H1 (cell line): Measurements from ENCODE around the gene MKLN1.

Source experiments
- BCL11A ChIP-seq, 2 experiments: IDR thresholded peaks; one replicate each; pipeline ENCODE4 v1.6.1; 2011; ENCODE audit warnings: low read depth in 2 of 2, low read length in 2 of 2, mild to moderate bottlenecking in 2 of 2
- EZH2 ChIP-seq: fragments of 200-600 bp; sonication (generic); IDR thresholded peaks from 2 replicates; pipeline ENCODE4 v1.7.1; 2012; ENCODE audit warnings: low read depth, mild to moderate bottlenecking, moderate library complexity, low read length, inconsistent platforms; ENCODE audit not compliant: severe bottlenecking
- KDM1A ChIP-seq: fragments of 200-600, 300-600 bp; sonication (generic); IDR thresholded peaks from 2 replicates; pipeline ENCODE4 v1.7.1; 2016; ENCODE audit warnings: mild to moderate bottlenecking, low read length, borderline replicate concordance
- MAFK ChIP-seq: IDR thresholded peaks from 2 replicates; pipeline ENCODE4 v1.6.1; 2012; ENCODE audit warnings: low read depth, mild to moderate bottlenecking, improper control_type of control experiment, low read length
- POLR2A ChIP-seq, 2 experiments: IDR thresholded peaks; 1 replicate in 1 of 2; 2 replicates in 1 of 2; pipeline ENCODE4 v1.6.1; 2011; ENCODE audit warnings: low read depth in 2 of 2, low read length in 2 of 2, mild to moderate bottlenecking in 2 of 2; ENCODE audit errors: control extremely low read depth in 1 of 2
- POLR2AphosphoS5 ChIP-seq: IDR thresholded peaks from 2 replicates; pipeline ENCODE4 v1.6.1; 2011; ENCODE audit warnings: low read depth, low read length
- RAD21 ChIP-seq, 2 experiments: IDR thresholded peaks in 1 of 2; conservative IDR thresholded peaks in 1 of 2; 2 replicates each; pipeline ENCODE4 v1.6.1; 2011; ENCODE audit warnings: low read depth in 2 of 2, low read length in 2 of 2, improper control_type of control experiment in 1 of 2, inconsistent platforms in 1 of 2, mild to moderate bottlenecking in 1 of 2, moderate library complexity in 1 of 2
- TAF1 ChIP-seq: IDR thresholded peaks from 2 replicates; pipeline ENCODE4 v1.6.1; 2011; ENCODE audit warnings: mild to moderate bottlenecking, low read depth, low read length
- TF ChIP-seq, protein P1 (sequence below), 3 experiments: IDR thresholded peaks; 1 replicate in 2 of 3; 2 replicates in 1 of 3; pipeline versions ENCODE4 v1.5.1 to v1.6.1; 2011; ENCODE audit warnings: low read length in 3 of 3, mild to moderate bottlenecking in 3 of 3, inconsistent platforms in 2 of 3, low read depth in 1 of 3, moderate library complexity in 1 of 3; ENCODE audit not compliant: insufficient read depth in 1 of 3; ENCODE audit errors: control extremely low read depth in 1 of 3
- TF ChIP-seq, protein P2 (sequence below): IDR thresholded peaks from 2 replicates; pipeline ENCODE4 v1.6.1; 2012; ENCODE audit warnings: inconsistent platforms

DNA sequence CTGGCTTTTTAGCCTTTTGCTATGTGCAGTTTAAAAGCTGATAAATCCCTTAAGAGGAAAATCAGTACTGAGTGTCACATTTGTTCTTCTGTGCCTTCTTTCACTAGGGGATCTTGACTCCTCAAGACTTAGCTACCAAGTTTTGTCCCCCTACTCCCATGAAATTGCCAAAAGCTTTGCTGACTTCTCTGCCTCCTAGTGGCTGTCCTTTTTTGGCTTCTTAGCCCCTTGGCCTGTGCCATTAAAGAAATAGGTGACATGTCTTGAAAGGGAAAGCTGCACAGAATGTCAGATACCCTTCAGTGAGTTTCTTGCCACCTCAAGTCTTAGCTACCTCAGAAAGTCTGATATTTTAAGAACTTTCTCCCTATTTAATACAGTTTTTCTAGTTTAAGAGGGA is 10.5 kb downstream of the MKLN1 start:
- TF ChIP-seq, protein P1, sequence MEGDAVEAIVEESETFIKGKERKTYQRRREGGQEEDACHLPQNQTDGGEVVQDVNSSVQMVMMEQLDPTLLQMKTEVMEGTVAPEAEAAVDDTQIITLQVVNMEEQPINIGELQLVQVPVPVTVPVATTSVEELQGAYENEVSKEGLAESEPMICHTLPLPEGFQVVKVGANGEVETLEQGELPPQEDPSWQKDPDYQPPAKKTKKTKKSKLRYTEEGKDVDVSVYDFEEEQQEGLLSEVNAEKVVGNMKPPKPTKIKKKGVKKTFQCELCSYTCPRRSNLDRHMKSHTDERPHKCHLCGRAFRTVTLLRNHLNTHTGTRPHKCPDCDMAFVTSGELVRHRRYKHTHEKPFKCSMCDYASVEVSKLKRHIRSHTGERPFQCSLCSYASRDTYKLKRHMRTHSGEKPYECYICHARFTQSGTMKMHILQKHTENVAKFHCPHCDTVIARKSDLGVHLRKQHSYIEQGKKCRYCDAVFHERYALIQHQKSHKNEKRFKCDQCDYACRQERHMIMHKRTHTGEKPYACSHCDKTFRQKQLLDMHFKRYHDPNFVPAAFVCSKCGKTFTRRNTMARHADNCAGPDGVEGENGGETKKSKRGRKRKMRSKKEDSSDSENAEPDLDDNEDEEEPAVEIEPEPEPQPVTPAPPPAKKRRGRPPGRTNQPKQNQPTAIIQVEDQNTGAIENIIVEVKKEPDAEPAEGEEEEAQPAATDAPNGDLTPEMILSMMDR (IDR thresholded peaks at IDR 0.05; ENCODE audit: control extremely low read depth in 1 of 3, insufficient read depth in 1 of 3, low read depth in 1 of 3, low read length in 3 of 3): peak in 2 of 3 experiments; percentile 39 to 58; a peak in 3 of 4 replicates
- no peak for TF ChIP-seq TAF1
- no peak for TF ChIP-seq POLR2AphosphoS5
- TF ChIP-seq POLR2A (IDR thresholded peaks at IDR 0.05; ENCODE audit: control extremely low read depth in 1 of 2, low read depth in 2 of 2, low read length in 2 of 2): no peak
- TF ChIP-seq, protein P2, sequence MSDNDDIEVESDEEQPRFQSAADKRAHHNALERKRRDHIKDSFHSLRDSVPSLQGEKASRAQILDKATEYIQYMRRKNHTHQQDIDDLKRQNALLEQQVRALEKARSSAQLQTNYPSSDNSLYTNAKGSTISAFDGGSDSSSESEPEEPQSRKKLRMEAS: no peak
- TF ChIP-seq RAD21 (IDR thresholded peaks at IDR 0.05 in 1 of 2, conservative IDR thresholded peaks at IDR 0.05 in 1 of 2; ENCODE audit: low read depth in 2 of 2, low read length in 2 of 2): peak; percentile 53 to 55
- TF ChIP-seq MAFK: no peak
- TF ChIP-seq KDM1A: no peak
- TF ChIP-seq BCL11A (IDR thresholded peaks at IDR 0.05; ENCODE audit: low read depth in 2 of 2, low read length in 2 of 2): no peak
- no peak for TF ChIP-seq EZH2
